Pulmonary artery endothelial cell (primary cell): Measurements from ENCODE around the gene PLPPR3. TPM values are rescaled to one million over a fixed set of nuclear protein-coding genes. Genes with fewer than 3 reads are reported as not detected.
"Not testable (repeated sequence)": the region's sequence is repeated elsewhere in the genome, so short reads cannot be mapped to it uniquely, and the experiment has no call there.

Experiments used
- DNase-seq: peaks from one replicate; pipeline ENCODE4 v3.0.0-alpha.2; 2011; ENCODE audit warnings: low read depth, low spot score
- total RNA-seq: library from RNA; depleted of rRNA; stranded (reverse); fragments of >200 nt; gene quantifications from 2 replicates; pipeline ENCODE4 v1.2.3, GENCODE V29; 2014

The PLPPR3 gene
- total RNA-seq, 1 donor from 2014 or later, result 0.33 TPM

DNA sequence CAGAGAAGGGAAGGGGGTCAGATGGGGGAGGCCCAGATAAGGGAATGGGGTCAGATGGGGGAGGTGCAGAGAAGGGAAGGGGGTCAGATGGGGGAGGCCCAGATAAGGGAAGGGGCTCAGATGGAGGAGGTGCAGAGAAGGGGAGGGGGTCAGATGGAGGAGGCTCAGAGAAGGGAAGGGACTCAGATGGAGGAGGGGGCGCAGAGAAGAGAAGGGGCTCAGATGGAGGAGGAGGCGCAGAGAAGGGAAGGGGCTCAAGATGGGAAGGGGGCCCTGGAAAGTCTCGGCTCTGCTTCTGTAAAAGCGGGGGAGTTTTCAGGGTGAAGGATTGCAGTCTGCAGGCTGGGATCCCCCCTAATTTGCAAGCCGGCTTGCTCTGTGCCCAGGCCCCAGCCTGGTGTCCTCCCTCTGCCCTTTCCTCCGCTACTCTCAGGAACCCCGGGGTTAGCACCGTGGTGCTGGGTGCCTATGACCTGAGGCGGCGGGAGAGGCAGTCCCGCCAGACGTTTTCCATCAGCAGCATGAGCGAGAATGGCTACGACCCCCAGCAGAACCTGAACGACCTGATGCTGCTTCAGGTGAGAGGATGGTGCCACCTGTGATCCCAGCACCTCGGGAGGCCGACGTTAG is 7.5 kb upstream of the PLPPR3 start:
- no peak for DNase-seq

DNA sequence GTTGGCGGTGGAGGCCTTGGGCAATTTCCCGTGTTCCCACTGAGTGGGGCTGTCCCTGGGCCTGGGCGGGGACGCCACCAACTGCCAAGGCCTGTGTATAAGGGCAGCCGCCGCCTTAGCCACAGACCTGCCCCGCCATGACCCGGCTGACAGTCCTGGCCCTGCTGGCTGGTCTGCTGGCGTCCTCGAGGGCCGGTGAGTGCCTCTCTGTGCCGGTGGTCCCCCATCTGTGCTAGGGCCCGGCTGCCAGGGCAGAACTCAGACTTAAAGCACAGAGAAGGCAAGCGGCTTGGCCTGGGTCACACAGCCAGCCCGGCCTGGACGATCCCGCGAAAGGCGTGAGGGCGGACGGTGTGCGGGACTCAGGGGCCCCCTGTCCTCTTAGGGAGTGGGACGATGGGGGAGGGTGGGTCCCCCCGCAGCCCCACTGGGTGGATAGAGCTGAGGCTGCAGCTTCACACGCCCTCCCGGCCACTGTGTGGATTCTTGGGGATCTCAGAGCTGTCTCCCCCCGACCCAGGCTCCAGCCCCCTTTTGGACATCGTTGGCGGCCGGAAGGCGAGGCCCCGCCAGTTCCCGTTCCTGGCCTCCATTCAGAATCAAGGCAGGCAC is 6.1 kb upstream of the PLPPR3 start, which contains the start of gene AZU1:
AZU1 (plus strand) TSS at position 128 of the 612 bp plus-strand sequence; CDS start at position 138, 10 bp downstream.
- no peak for DNase-seq

DNA sequence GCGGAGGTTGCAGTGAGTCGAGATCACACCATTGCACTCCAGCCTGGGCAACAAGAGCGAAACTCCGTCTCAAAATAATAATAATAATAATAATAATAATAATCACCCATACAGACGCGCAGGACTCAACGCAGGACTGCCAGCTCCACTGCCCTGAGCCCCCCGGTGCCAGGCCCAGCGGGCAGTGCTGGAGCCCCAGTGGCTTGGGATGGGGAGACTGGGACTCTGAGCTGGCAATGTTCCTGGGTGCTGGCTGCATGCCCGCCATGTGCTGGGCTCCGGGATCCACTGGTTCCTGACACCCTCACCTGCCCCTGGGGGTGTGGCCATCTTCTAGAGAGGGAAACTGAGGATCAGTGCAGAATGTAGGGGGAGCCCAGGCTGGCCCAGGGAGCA is 5.6 kb upstream of the PLPPR3 start:
- DNase-seq, result no peak

DNA sequence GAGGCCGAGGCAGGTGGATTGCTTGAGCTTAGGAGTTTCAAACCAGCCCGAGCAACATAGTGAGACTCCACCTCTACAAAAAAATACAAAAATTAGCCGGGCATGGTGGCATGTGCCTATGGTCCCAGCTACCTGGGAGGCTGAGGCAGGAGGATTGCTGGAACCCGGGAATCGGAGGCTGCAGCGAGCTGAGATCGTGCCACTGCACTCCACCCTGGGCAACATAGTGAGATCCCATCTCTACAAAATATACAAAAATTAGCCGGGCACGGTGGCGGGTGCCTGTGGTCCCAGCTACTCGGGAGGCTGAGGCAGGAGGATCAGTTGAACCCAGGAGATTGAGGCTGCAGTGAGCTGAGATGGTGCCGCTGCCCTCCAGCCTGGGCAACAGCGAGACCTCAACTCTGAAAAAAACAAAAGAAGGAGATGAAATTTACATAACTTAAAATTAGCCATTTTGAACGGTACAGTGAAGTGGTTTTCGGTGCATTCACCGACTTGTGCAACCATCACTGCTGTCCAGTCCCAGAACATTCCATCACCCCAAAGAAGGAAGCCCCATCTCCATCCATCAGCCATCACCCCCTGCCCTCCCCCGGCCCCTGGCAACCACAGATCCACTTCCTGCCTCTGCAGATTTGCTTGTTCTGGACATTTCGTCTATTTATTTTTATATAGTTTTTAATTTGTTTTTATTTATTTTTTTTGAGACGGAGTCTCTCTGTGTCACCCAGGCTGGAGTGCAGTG is 4.3 kb upstream of the PLPPR3 start:
- DNase-seq, result no peak

DNA sequence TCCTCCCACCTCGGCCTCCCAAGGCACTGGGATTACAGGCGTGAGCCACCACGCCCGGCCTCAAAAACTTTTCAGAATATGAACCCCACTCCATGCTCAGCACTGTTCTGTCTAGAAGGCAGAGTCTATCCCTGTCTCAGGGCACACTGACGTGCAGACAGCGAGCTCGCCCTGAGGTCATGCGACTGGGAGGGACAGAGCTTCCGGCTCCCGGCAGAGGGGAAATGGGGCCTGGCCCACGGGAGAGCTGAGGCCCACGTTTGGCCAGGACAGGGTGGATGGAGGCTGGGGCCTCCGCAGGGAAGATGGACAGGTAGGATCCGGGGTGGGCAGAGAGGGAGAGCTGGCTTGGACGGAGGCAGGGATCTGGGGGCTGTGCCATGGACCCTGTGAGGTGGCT is 3.1 kb upstream of the PLPPR3 start:
- no peak for DNase-seq

DNA sequence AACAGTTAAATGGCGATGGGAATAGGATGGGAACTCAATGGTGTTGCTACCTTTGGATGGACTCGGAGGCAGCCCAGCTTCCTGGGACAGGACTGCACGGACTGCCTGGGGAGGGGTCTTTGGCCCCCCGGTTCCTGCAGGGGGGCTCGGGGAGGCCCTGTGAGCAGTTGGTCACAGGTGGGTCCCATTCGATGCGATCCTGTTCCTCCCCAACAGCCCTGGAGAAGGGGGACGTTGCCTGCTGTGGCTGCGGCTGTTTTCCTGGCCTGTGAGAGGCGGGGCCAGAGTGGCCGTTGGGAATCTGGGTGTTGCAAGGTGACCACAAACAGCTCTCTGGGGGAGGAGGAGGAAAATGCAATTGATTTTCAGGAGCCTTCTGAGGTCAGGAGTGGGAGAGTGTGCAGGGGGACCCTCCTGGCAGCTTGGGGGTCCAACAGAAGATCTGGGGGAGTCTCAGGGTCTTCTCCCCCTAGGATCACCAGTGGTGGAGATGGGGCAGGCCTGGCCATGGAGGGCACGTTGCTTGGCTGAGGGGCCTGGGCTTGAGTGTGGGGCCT is 1.9 kb upstream of the PLPPR3 start:
- DNase-seq, result no peak

DNA sequence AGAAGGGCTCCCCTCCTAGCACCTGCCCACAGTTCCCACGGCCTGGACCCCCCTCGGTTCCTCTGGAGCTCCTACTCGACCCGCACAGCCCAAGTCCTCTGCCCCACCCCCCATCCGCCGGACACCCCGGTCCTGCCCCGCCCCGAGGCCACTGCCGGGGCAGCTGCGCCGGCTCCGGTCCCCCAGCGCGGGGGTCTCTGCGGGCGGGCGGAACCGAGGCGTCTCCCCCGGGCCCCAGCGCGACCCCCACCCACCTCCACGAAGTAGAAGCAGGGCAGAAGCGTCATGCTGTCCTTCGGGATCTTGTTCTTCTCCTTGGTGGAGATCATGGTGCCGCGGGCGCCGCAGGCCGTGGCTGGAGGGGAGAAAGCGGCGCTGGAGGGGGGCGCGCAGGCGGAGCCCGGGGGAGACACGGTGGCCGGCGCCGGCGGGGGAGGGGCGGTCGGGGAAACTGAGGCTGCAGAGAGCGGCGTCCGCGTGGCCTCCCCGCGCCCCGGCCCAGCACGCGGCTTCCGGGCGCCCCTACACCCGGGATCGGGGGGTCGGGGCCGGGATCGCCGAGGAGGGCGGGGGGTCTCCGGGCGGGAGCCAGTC is 427 bp downstream of the PLPPR3 start:
- DNase-seq, result no peak

DNA sequence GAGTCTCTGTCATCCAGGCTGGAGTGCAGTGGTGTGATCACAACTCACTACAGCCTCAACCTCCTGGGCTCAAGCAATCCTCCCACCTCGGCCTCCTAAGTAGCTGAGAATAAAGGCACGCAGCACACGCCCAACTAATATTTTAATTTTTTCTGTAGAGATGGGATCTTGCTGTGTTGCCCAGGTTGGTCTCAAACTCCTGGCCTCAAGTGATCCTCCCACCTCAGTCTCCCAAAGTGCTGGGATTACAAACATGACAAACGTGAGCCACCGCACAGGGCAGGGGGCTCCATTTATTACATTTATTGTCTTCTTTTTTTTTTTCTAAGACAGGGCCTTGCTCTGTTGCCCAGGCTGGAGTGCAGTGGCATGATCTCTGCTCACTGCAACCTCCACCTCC is 1.5 kb downstream of the PLPPR3 start:
- not testable (repeated sequence) for DNase-seq

DNA sequence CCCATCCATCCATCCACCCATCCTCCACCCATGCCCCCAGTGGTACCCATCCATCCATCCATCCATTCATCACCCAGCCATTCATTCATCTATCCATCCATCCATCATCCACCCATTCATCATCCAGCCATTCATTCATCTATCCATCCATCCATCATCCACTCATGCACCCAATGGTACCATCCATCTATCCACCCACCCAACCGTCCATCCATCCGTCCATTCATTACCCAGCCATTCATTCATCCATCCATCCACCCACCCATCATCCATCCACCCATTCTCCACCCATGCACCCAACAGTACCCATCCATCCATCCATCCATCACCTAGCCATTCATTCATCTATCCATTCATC is 5.3 kb downstream of the PLPPR3 start:
- no peak for DNase-seq

DNA sequence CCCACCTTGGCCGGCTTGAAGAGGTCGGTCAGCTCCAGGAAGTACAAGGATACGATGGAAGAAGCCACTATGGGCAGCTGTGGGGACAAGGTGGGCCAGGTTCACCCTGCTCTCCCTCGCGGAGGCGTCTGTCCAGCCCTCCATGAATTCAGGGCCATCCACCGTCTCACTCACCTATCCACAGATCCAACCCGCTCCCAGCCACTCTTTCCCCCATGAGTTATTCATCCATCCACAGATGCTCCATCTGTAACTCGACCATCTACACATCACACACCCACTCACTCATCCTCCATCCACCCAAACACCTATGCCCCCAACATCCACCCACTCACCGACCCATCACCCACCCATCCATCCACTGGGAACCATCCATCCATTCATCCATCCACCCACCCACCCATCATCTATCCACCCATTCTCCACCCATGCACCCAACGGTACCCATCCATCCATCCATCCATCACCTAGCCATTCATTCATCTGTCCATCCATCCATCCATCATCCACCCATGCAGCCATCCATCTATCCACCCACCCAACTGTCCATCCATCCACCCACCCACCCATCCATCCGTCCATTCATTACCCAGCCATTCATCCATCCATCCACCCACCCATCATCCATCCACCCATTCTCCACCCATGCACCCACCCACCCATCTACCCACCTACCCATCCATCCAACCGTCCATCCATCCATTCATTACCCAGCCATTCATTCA is 5.8 kb downstream of the PLPPR3 start:
- DNase-seq, result no peak

DNA sequence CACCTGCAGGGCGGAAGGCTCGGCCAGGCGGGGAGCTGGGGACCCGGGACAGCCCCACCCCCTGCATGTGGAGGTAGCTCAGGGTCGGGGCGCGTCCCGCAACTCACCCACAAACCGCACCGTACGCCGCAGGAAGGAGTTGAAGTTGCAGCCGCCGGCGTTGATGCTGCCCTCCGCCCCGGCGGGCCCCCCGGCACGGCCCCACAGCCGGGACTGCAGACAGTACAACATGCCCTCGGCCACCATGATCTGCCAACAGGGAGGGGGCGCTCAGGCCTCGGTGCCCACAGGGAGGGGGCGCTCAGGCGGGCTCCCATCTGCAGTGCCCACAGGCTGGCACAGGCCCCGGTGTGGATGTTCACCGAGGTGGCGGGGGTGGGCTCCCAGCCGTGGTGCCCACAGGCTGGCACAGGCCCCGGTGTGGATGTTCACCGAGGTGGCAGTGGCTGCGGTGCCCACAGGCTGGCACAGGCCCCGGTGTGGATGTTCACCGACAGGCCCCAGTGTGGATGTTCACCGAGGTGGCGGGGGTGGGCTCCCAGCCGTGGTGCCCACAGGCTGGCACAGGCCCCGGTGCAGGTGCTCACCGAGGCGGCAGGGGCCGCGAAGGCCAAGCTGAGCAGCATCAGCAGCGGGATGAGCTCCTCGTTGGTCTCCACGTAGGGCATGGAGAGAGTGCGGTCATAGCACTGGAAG is 6.5 kb downstream of the PLPPR3 start:
- no peak for DNase-seq

DNA sequence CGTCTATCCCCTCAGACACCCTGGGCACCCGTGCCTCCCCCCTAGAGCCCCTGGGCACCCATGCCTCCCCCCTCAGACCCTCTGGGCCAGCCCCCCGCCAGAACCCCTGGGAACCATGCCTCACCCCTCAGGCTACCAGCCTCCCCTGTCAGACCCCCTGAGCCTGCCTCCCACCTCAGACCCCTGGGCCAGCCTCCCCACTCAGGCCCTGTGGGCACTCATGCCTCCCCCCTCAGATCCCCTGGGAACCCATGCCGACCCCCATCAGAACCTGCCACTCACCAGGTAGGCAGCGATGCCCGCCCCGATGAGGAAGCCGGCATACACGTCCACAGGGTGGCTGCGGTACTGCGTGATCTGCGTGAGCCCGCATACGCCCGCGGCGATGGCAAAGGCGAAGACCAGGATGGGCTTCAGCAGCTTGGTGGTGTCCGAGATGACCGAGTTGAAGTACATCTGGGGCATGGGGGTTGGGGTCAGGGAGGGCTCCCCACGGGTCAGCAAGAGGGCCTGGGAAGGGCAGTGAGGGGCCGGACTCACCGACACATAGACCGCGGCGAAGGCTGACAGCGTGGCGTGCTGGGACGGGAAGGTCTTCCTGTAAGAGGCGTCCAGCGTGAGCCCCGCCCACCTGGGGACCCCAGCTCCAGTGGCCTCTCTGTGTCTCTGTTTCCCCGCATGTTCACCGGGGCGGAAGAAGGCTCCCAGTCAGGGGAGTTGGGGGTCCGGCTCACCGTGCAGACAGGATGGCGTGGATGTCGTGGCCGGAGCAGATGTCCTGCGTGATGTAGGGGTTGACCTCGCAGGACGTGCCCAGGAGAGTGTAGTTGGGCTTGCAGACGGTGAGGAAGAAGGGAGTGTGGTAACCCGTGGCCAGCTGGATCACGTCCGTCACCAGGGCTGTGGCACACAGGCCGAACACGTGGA is 7.3 kb downstream of the PLPPR3 start:
- no peak for DNase-seq

DNA sequence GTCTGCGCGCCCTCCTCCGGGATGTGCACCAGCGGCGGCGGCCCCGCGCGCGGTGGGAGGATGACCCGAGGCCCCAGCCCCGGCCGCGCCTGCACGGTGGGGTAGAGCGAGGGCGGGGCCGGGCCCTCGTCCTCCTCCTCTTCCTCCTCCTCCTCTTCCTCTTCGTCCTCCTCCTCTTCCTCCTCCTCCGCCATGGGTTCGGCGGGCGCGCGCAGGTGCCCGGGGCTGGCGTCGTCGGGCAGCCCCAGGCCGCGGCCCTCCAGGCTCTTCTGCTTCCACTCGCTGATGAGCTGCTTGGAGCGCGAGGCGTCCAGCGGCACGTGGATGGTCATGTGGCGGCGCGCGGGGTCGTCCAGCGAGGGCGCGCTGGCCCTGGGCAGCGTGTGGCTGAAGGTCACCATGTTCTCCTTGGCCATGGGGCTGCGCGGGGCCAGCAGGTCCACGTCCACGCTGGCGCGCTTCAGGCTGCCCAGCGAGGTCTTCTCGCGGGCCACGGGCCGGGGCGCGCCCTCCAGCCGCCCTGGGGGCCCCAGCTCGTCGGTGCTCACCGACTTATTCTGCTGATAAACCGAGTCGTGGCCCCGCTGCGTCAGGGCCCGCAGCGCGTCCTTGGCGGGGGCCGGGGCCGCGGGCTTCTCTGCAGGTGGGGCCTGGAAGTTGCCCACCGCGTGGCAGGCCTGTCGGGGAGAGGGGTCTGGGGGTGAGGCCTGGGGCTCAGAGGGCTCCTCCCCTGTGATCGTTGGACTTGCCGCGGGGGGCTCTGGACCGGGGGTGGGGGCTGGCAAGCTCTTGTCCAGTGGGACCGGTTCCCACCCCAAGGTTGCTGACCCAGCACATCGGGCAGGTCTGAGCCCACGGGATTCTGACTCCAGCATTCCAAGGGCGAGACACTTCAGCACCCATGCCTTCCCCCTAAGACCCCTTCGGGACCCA is 8.3 kb downstream of the PLPPR3 start:
- DNase-seq, result no peak

DNA sequence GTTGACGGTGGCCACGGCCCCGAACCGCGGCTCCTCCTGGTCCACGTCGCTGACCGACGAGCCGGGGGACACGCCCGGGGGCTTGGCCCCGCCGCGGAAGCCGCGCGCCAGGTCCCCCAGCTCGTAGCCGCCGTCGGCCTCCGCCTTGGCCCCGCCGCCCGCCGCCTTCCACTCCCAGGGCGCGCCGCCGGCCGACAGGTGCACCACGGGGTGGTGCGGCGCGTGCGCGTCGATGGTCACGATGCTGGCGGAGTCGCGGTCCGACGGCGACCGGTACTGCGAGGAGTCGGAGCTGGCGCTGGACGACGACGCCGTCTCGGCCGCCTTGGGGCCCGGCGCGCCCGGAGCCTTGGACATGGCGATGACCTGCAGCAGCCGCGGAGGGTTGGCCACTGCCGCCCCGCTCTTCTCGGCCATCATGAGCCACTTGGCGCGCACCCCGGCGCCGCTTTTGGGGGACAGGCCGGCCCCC is 9.0 kb downstream of the PLPPR3 start:
- DNase-seq, result no peak

DNA sequence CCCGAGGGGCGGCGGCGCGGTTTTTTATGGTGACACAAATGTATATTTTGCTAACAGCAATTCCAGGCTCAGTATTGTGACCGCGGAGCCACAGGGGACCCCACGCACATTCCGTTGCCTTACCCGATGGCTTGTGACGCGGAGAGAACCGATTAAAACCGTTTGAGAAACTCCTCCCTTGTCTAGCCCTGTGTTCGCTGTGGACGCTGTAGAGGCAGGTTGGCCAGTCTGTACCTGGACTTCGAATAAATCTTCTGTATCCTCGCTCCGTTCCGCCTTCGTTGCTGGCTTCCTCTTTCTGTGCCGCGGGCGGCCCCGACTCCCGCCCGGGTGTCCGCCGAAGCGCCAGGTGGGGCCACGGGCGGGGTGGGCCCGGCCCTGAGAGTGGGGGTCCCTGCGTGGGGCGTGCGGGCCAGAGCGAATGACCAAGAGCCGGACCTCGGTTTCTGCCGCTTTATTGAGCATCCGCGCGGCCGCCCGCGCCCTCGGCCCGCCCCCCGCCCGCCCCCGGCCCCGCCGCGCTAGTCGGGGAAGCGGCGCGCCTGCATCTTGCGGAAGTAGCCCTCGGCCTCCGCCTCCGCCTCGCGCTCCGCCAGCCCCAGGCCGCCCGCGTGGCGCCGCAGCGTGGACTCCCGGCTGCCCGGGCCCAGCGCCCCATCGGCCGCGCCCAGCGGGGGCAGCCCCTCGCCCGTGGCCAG is 9.6 kb downstream of the PLPPR3 start:
- no peak for DNase-seq

DNA sequence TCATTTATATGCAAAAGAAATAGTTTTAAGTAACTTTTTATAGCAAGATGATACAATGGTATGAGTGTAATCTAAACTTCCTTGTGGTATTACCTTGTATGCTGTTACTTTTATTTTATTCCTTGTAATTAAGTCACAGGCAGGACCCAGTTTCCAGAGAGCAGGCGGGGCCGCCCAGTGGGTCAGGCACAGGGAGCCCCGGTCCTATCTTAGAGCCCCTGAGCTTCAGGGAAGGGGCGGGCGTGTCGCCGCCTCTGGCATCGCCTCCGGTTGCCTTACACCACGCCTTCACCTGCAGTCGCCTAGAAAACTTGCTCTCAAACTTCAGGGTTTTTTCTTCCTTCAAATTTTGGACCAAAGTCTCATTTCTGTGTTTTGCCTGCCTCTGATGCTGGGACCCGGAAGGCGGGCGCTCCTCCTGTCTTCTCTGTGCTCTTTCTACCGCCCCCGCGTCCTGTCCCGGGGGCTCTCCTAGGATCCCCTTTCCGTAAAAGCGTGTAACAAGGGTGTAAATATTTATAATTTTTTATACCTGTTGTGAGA is 10.2 kb downstream of the PLPPR3 start:
- no peak for DNase-seq

DNA sequence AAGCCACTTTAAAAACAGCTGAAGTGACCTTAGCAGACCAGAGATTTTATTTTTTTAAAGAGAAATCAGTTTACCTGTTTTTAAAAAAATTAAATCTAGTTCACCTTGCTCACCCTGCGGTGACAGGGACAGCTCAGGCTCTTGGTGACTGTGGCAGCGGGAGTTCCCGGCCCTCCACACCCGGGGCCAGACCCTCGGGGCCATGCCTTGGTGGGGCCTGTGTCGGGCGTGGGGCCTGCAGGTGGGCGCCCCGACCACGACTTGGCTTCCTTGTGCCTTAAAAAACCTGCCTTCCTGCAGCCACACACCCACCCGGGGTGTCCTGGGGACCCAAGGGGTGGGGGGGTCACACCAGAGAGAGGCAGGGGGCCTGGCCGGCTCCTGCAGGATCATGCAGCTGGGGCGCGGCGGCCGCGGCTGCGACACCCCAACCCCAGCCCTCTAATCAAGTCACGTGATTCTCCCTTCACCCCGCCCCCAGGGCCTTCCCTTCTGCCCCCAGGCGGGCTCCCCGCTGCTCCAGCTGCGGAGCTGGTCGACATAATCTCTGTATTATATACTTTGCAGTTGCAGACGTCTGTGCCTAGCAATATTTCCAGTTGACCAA is 10.8 kb downstream of the PLPPR3 start:
- no peak for DNase-seq
